Endothelial cell of umbilical vein (primary cell): ENCODE data around the gene TNIK. TPM values are rescaled to one million over a fixed set of nuclear protein-coding genes. Genes with fewer than 3 reads are reported as not detected.

ENCODE experiments used
- BruUV-seq: library from RNA; stranded (reverse); fragments of 400-500 nt; replicated peaks from 2 replicates; lab custom pipeline; 2021; lab: Mats Ljungman, UMichigan
- CTCF ChIA-PET: fragments of 300-600, 350-600 bp; sonication (Branson Sonifier 250); formaldehyde crosslinking; loops from one replicate; lab custom pipeline; 2021; ENCODE audit warnings: antibody characterized with exemption, inconsistent platforms; lab: Charles Lee
- POLR2A ChIA-PET: fragments of 300-600, 350-600 bp; sonication (Branson Sonifier 250); formaldehyde crosslinking; loops from one replicate; lab custom pipeline; 2021; ENCODE audit warnings: antibody characterized with exemption, inconsistent platforms; lab: Charles Lee
- DNase-seq: peaks from one replicate; pipeline ENCODE4 v3.0.0-alpha.2; 2011; ENCODE audit warnings: low read depth, low spot score
- FAIRE-seq: peaks from 2 replicates; lab custom pipeline; 2011; peaks lifted over from hg19 to GRCh38; lab: Jason Lieb, UNC
- H2AFZ ChIP-seq: 2 replicates; pipeline ENCODE4 v1.6.0; 2012; ENCODE audit warnings: low read depth, low read length, control low read depth, inconsistent platforms
- H3K27ac ChIP-seq: 2 replicates; pipeline ENCODE4 v1.5.1; 2011; ENCODE audit warnings: low read depth, mild to moderate bottlenecking, control low read depth, low read length, moderate library complexity; ENCODE audit not compliant: insufficient read depth
- H3K27me3 ChIP-seq, 2 experiments: 2 replicates each; pipeline versions ENCODE4 v1.6.0 to v1.6.1; 2011; ENCODE audit warnings: low read length in 2 of 2, mixed read lengths in 1 of 2; ENCODE audit not compliant: control insufficient read depth in 2 of 2, insufficient read depth in 2 of 2
- H3K36me3 ChIP-seq, 2 experiments: 2 replicates in 1 of 2; 3 replicates in 1 of 2; pipeline ENCODE4 v1.5.1; 2011; ENCODE audit warnings: low read length in 2 of 2, mild to moderate bottlenecking in 1 of 2, moderate library complexity in 1 of 2; ENCODE audit not compliant: control insufficient read depth in 2 of 2, insufficient read depth in 2 of 2; ENCODE audit errors: extremely low read depth in 1 of 2
- H3K4me1 ChIP-seq: 3 replicates; pipeline ENCODE4 v1.5.1; 2011; ENCODE audit warnings: mild to moderate bottlenecking, low read length; ENCODE audit not compliant: control insufficient read depth, insufficient read depth; ENCODE audit errors: extremely low read depth
- H3K4me2 ChIP-seq: 2 replicates; pipeline ENCODE4 v1.6.1; 2011; ENCODE audit warnings: low read length, control low read depth, mixed read lengths; ENCODE audit not compliant: insufficient read depth
- H3K4me3 ChIP-seq, 3 experiments: fragments of 200-600 bp in 1 of 3; sonication (generic), shearing (Covaris generic) in 1 of 3; replicated peaks in 1 of 3; 2 replicates each; pipeline ENCODE4 v1.5.1; 2011 to 2016; ENCODE audit warnings: control low read depth in 3 of 3, low read length in 3 of 3, mild to moderate bottlenecking in 2 of 3, inconsistent platforms in 1 of 3, low read depth in 1 of 3, moderate library complexity in 1 of 3; ENCODE audit not compliant: insufficient read depth in 1 of 3
- H3K79me2 ChIP-seq: 2 replicates; pipeline ENCODE4 v1.6.0; 2012; ENCODE audit warnings: low read length, inconsistent platforms; ENCODE audit not compliant: control insufficient read depth, insufficient read depth
- H3K9ac ChIP-seq: replicated peaks from 2 replicates; pipeline ENCODE3; 2011; ENCODE audit warnings: low read length, control low read depth; ENCODE audit not compliant: insufficient read depth; ENCODE audit errors: extremely low read depth
- H3K9me1 ChIP-seq: replicated peaks from 3 replicates; pipeline ENCODE4 v1.6.0; 2011; ENCODE audit warnings: mild to moderate bottlenecking, low read length; ENCODE audit not compliant: control insufficient read depth, insufficient read depth; ENCODE audit errors: extremely low read depth
- H3K9me3 ChIP-seq: replicated peaks from 2 replicates; pipeline ENCODE4 v1.5.1; 2012; ENCODE audit warnings: low read length, inconsistent platforms; ENCODE audit not compliant: control insufficient read depth, insufficient read depth
- H4K20me1 ChIP-seq: replicated peaks from 2 replicates; pipeline ENCODE3; 2011; ENCODE audit warnings: mild to moderate bottlenecking, low read length; ENCODE audit not compliant: control insufficient read depth, insufficient read depth; ENCODE audit errors: extremely low read depth
- EZH2 ChIP-seq: IDR thresholded peaks from 2 replicates; pipeline ENCODE4 v1.6.1; 2012; ENCODE audit warnings: borderline replicate concordance, low read depth, mild to moderate bottlenecking, moderate library complexity, low read length, inconsistent platforms; ENCODE audit not compliant: severe bottlenecking
- FOS ChIP-seq: IDR thresholded peaks from 2 replicates; pipeline ENCODE4 v1.6.1; 2011; ENCODE audit warnings: mild to moderate bottlenecking, low read length, moderate library complexity, borderline replicate concordance; ENCODE audit not compliant: insufficient read depth
- GATA2 ChIP-seq: IDR thresholded peaks from 2 replicates; pipeline ENCODE4 v1.7.0; 2011; ENCODE audit warnings: low read depth, mild to moderate bottlenecking, moderate library complexity, mixed read lengths, low read length; ENCODE audit not compliant: insufficient read length, insufficient read depth
- JUN ChIP-seq: IDR thresholded peaks from 2 replicates; pipeline ENCODE4 v1.6.1; 2011; ENCODE audit warnings: borderline replicate concordance, low read depth; ENCODE audit not compliant: insufficient read length, insufficient read depth
- MYC ChIP-seq: IDR thresholded peaks from one replicate; pipeline ENCODE4 v1.6.1; 2011; ENCODE audit warnings: mild to moderate bottlenecking, low read depth, low read length
- POLR2A ChIP-seq: IDR thresholded peaks from 2 replicates; pipeline ENCODE4 v1.6.1; 2012; ENCODE audit warnings: low read depth, mild to moderate bottlenecking, control low read depth, low read length
- POLR2AphosphoS5 ChIP-seq: IDR thresholded peaks from 2 replicates; pipeline ENCODE4 v1.6.1; 2012; ENCODE audit warnings: low read depth, mild to moderate bottlenecking, control low read depth, low read length, moderate library complexity; ENCODE audit not compliant: insufficient read depth
- dilution Hi-C: fragments of 300-500 bp; cut with MboI; formaldehyde crosslinking; loops from one replicate; pipeline ENCODE4 v1.15.0; 2019; ENCODE audit warnings: low sequenced_read_pairs; ENCODE audit not compliant: extremely low pct_ligation_motif_present
- intact Hi-C: fragments of 100-400 bp; cut with micrococcal nuclease; formaldehyde crosslinking; loops from one replicate; pipeline ENCODE4 v1.10.0; 2022
- polyA plus RNA-seq, 4 experiments: library from polyadenylated mRNA; depleted of rRNA in 3 of 4; stranded (reverse) in 3 of 4; unstranded in 1 of 4; fragments of >200 nt; gene quantifications; 2 replicates each; pipeline versions ENCODE4 v1.2.1 to v1.2.3, GENCODE V29; 2011 to 2012; ENCODE audit warnings: missing spikeins in 1 of 4
- total RNA-seq: library from RNA; stranded (reverse); gene quantifications from 2 replicates; pipeline ENCODE4 v1.2.3, GENCODE V29; 2021
- TF ChIP-seq, protein P1 (sequence below), 2 donors: IDR thresholded peaks; 1 replicate in 1 of 2; 2 replicates in 1 of 2; pipeline ENCODE4 v1.5.1; 2011; ENCODE audit warnings: low read length in 2 of 2, mild to moderate bottlenecking in 2 of 2, moderate library complexity in 2 of 2, control low read depth in 1 of 2, inconsistent platforms in 1 of 2, low read depth in 1 of 2; ENCODE audit not compliant: insufficient read depth in 1 of 2; ENCODE audit errors: extremely low read depth in 1 of 2
- TF ChIP-seq, protein P2 (sequence below): IDR thresholded peaks from 2 replicates; pipeline ENCODE4 v1.6.1; 2011; ENCODE audit not compliant: insufficient read depth, insufficient read length

The TNIK gene
- total and polyA plus RNA-seq, 2 donors (not counting 3 experiments of a cell fraction or from before 2014, with no cell fraction given), result 10.9 to 39.7 TPM

DNA sequence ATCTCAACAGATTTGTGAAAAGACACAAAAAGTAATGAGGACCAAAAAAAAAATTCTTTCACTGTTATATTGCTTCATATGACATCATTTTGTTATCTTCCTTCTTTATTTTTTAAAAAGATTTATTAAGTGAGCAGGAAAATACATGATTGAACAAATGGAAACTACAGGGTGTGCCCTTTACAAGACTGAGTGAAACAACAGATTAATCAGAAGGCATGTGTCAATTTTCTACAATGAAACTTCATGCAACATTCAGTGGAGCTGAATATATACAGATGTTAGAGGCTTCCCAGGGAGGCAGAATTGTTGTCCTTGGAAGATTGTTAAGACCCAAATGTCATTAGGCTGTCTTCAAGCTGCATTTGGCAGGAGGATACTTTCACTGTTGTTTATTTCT, 405.3 kb downstream of the TNIK start:
- no peak overlapping the region for H2AFZ ChIP-seq
- DNase-seq (no peak), FAIRE-seq (no peak)
- no peaks in the 10 kb centered on the region for H3K9me1 ChIP-seq
- no peaks in the 10 kb centered on the region for H3K9me3 ChIP-seq
- H3K27me3 ChIP-seq, result no peaks in the 10 kb centered on the region
- no peak overlapping the region for H3K4me3 ChIP-seq
- H3K79me2 ChIP-seq, result no peaks in the 10 kb centered on the region
- no peaks in the 10 kb centered on the region for H4K20me1 ChIP-seq
- no peak overlapping the region for H3K9ac ChIP-seq
- dilution Hi-C loops (no loop called here), intact Hi-C loops (no loop called here)
- H3K36me3 ChIP-seq, result no peaks in the 10 kb centered on the region
- peaks cover 17% of the 10 kb centered on the region for H3K4me1 ChIP-seq
- no TSS peak for BruUV-seq
- H3K27ac ChIP-seq, result no peak overlapping the region
- no peak overlapping the region for H3K4me2 ChIP-seq
- CTCF ChIA-PET, result interaction anchor here (1.0 kb wide), 3 partner anchors 13 to 507 kb away, joined by 3 to 4 read pairs (median 3); no protein-coding TSS in a partner anchor
- TF ChIP-seq, protein P1, sequence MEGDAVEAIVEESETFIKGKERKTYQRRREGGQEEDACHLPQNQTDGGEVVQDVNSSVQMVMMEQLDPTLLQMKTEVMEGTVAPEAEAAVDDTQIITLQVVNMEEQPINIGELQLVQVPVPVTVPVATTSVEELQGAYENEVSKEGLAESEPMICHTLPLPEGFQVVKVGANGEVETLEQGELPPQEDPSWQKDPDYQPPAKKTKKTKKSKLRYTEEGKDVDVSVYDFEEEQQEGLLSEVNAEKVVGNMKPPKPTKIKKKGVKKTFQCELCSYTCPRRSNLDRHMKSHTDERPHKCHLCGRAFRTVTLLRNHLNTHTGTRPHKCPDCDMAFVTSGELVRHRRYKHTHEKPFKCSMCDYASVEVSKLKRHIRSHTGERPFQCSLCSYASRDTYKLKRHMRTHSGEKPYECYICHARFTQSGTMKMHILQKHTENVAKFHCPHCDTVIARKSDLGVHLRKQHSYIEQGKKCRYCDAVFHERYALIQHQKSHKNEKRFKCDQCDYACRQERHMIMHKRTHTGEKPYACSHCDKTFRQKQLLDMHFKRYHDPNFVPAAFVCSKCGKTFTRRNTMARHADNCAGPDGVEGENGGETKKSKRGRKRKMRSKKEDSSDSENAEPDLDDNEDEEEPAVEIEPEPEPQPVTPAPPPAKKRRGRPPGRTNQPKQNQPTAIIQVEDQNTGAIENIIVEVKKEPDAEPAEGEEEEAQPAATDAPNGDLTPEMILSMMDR (IDR thresholded peaks at IDR 0.05; ENCODE audit: extremely low read depth in 1 of 2, insufficient read depth in 1 of 2, low read depth in 1 of 2, low read length in 2 of 2), result no peak
- TF ChIP-seq, protein P2, sequence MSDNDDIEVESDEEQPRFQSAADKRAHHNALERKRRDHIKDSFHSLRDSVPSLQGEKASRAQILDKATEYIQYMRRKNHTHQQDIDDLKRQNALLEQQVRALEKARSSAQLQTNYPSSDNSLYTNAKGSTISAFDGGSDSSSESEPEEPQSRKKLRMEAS, result no peak
- TF ChIP-seq GATA2 (no peak), FOS (no peak), POLR2AphosphoS5 (no peak), JUN (no peak), EZH2 (no peak), MYC (no peak), POLR2A (no peak)
- POLR2A ChIA-PET, result no interaction called here
